NCI-H526 (cell line): ENCODE data around the gene PITX3.
A peak's percentile ranks its signal among the peaks of the same experiment; 100 is the strongest.

Source experiments
- DNase-seq, 2 experiments: peaks; one replicate each; lab custom pipeline; 2025; lab: John Stamatoyannopoulos, UW

PITX3 gene

GRCh38 chr10:102241444-102242117, at the start of gene PITX3:
TSS of gene PITX3 (minus strand) at chr10:102241512. CDS start at chr10:102232080, 9,432 bp downstream.
- peak; percentile 45 to 91 for DNase-seq

- no peak for DNase-seq
Measured at GRCh38 chr10:102289840-102290239, 48.5 kb upstream of the PITX3 start.

GRCh38 chr10:102289356-102289755, 48.0 kb upstream of the PITX3 start:
- no peak for DNase-seq

- no peak for DNase-seq
Measured at GRCh38 chr10:102287991-102288390, 46.7 kb upstream of the PITX3 start.

GRCh38 chr10:102287538-102287937, 46.2 kb upstream of the PITX3 start:
- no peak for DNase-seq

- DNase-seq: peak; percentile 18 to 30
Measured at GRCh38 chr10:102286216-102286615, 44.9 kb upstream of the PITX3 start.

GRCh38 chr10:102285133-102285532, 43.8 kb upstream of the PITX3 start:
- no peak for DNase-seq

- no peak for DNase-seq
Measured at GRCh38 chr10:102284531-102284930, 43.2 kb upstream of the PITX3 start.

- no peak for DNase-seq
Measured at GRCh38 chr10:102283890-102284289, 42.6 kb upstream of the PITX3 start.

GRCh38 chr10:102283488-102283887, 42.2 kb upstream of the PITX3 start:
- peak in 1 of 2 experiments; percentile 6 for DNase-seq

GRCh38 chr10:102281102-102281487, 39.8 kb upstream of the PITX3 start:
- no peak for DNase-seq

- no peak for DNase-seq
Measured at GRCh38 chr10:102280397-102281101, 39.2 kb upstream of the PITX3 start.

- DNase-seq: no peak
Measured at GRCh38 chr10:102279104-102279503, 37.8 kb upstream of the PITX3 start.

GRCh38 chr10:102275343-102275742, 34.0 kb upstream of the PITX3 start:
- DNase-seq: no peak

GRCh38 chr10:102274062-102274461, 32.8 kb upstream of the PITX3 start:
- DNase-seq: no peak

GRCh38 chr10:102269017-102269416, 27.7 kb upstream of the PITX3 start:
- no peak for DNase-seq

GRCh38 chr10:102268375-102268888, 27.1 kb upstream of the PITX3 start:
- no peak for DNase-seq

- no peak for DNase-seq
Measured at GRCh38 chr10:102267748-102268147, 26.4 kb upstream of the PITX3 start.

GRCh38 chr10:102266670-102267069, 25.4 kb upstream of the PITX3 start:
- no peak for DNase-seq

- peak; percentile 73 to 84 for DNase-seq
Measured at GRCh38 chr10:102264371-102264770, 23.1 kb upstream of the PITX3 start.

- no peak for DNase-seq
Measured at GRCh38 chr10:102262744-102263370, 21.5 kb upstream of the PITX3 start.

- DNase-seq: no peak
Measured at GRCh38 chr10:102261842-102262241, 20.5 kb upstream of the PITX3 start.

- no peak for DNase-seq
Measured at GRCh38 chr10:102261196-102261595, 19.9 kb upstream of the PITX3 start.
